Hepatocyte (in vitro differentiated cells): ENCODE measurements around the gene TMBIM1.

Source experiments
- CTCF ChIP-seq: fragments of 200-600 bp; sonication (generic); IDR thresholded peaks from 2 replicates; pipeline ENCODE4 v1.5.1; 2016; ENCODE audit warnings: antibody characterized with exemption, mild to moderate bottlenecking; ENCODE audit not compliant: poor library complexity
- EZH2 ChIP-seq: fragments of 200-600 bp; sonication (generic); IDR thresholded peaks from 2 replicates; pipeline ENCODE4 v1.6.1; 2016; ENCODE audit warnings: antibody characterized with exemption, mild to moderate bottlenecking, borderline replicate concordance
- EZH2phosphoT487 ChIP-seq: fragments of 200-600 bp; sonication (generic); IDR thresholded peaks from one replicate; pipeline ENCODE4 v1.6.1; 2018; ENCODE audit warnings: antibody characterized with exemption, mild to moderate bottlenecking, low read depth, moderate library complexity; ENCODE audit not compliant: unreplicated experiment, severe bottlenecking

- TF ChIP-seq CTCF: no peak
- TF ChIP-seq EZH2: no peak
- no peak for TF ChIP-seq EZH2phosphoT487
Observed at GRCh38 chr2:218306184-218306920, 14.0 kb upstream of the TMBIM1 start.
